GM21717 (cell line): Measurements from ENCODE around the gene TNFRSF13B.
"Not testable (repeated sequence)": the region's sequence is repeated elsewhere in the genome, so short reads cannot be mapped to it uniquely, and the experiment has no call there.

Experiments used
- ATAC-seq: cut with Tn5 transposase; IDR thresholded peaks from one replicate; pipeline ENCODE4 v1.9.1; 2021; ENCODE audit warnings: mild to moderate bottlenecking, moderate library complexity; ENCODE audit not compliant: unreplicated experiment

TNFRSF13B gene

DNA sequence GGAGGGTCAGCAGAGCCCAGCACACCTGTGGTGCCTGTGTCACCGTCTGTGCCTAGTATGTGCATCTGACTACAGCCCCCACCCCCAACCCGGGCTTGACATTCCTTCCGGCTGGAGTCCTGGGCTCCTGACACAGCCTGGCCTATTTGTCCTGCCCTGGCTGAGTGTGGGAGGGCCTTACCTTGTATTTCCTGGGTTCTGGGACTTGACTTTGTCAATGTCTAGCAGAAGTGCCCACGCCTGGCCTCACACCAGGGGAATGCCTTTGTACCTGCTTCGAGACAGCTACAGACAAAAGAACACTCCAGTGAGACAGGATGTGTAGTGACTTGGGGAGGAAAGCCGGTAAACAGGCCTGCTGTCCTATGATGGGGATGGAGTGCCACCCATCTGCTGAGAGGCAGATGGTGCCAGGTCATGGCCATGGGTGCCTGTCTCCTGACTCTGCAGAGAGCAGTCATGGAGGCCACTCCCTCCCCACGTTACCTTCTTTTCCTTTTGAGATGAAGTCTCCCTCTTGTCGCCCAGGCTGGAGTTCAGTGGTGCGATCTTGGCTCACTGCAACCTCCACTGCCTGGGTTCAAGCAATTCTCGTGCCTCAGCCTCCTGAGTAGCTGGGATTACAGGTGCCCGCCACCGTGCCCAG, 42.8 kb downstream of the TNFRSF13B start:
- ATAC-seq = no peak

DNA sequence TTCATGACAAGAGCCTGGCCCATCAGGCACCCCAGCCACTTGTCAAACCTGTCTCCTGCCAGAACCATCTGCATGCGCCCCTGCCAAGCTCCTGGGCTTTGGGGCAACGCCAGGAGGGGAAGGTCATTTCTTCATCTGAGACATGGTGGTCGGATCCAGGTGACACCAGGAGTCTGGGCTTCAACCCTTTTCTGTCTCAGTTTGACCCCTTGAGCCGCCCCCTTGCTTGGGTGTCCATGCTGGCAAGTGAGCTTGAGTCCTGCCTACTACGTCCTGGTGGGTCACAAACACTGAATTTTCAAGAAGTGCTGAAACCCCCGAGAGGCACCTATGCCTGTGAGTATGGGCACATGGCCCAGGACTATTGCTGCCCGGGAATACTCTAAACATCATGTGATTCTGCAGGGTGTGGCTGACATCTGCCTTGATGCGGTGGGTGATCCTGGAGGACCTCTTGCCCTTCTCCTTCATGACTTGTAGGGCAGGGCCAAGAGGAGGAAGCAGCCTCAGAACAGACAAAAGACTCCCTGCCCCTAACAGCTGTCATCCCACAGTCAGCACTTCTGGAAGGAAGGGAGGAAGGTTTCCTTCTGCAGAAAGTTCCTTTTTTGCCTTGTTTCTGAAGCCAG, 43.4 kb downstream of the TNFRSF13B start:
- no peak for ATAC-seq

DNA sequence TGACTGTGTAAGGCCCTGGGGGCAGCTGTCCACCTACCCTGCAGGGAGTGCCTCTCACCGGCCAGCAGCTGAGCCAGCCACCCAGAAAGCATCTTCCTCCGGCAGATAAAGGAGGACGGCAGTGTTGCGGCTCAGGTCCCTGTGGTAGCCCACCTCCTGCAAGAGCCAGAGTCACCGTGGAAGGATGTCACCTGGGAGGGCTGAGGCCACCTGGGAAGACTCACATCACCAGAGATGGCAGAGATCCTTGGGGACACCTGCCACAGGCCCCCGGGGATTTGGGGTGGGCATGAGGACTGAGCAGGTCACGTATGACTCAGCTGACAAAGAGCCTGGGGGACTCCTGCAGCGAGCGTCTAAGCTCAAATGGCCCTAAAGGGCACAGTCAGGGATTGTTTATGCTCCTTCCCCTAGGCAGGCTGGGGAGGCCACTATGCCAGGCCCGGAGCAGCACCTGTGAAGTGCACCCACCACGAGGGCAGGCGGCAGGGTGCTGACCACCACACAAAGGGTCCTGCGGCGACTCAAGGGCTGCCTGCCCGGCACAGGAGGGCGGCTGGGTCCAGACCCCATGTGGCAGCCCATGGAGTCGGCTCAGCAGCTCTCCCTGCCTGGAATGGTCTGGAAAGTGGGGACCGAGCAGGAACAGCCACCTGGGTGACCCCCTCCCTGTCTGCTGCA, 44.1 kb downstream of the TNFRSF13B start:
- ATAC-seq = no peak

DNA sequence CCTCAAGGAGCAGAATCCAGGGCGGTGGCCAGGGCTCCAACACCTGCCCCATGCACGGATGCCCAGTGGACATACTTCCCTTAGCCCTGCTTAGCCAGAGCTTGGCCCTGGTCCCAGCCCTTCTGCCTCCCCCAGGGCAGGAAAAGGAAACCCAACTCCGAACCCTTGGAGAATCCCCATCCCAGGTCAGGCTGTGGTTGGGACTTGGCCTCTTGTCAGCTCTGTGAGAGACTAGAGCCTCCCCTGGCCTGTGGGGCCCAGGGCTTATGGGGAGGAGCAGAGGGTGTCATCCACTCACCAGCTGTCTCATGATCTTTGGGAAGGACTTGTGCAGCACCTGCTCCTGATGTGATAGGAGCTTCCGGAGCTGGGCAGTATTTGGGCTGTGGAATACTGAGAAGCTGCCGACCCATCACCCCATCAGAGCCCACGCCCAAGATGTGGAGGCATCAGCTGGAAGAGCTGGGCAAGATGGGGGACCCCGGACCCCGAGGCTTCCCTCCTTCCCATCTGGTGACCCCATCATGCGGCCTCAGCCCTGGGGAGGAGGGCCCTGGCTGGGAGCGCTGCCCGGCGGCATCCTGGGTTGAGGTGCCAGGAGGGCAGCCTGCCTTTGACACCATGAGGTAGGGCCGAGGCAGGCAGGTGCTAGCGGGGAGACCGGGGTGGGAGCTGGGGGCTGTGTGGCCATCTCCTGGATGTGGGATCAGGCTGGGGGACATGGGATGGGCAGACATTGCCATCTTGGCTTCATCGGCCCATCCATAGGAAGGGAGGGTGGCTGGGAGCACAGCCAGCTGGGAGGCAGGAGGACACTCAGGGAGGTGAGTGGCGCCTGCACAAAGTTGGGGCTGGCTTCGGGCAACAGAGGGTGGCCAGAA, 45.1 kb downstream of the TNFRSF13B start:
- no peak for ATAC-seq

- ATAC-seq = no peak
These were observed 45.8 kb downstream of the TNFRSF13B start for GRCh38 chr17:16926061-16926511.

GRCh38 chr17:16925461-16926060, 46.4 kb downstream of the TNFRSF13B start:
- no peak for ATAC-seq

GRCh38 chr17:16924696-16925440, 47.0 kb downstream of the TNFRSF13B start:
- no peak for ATAC-seq

DNA sequence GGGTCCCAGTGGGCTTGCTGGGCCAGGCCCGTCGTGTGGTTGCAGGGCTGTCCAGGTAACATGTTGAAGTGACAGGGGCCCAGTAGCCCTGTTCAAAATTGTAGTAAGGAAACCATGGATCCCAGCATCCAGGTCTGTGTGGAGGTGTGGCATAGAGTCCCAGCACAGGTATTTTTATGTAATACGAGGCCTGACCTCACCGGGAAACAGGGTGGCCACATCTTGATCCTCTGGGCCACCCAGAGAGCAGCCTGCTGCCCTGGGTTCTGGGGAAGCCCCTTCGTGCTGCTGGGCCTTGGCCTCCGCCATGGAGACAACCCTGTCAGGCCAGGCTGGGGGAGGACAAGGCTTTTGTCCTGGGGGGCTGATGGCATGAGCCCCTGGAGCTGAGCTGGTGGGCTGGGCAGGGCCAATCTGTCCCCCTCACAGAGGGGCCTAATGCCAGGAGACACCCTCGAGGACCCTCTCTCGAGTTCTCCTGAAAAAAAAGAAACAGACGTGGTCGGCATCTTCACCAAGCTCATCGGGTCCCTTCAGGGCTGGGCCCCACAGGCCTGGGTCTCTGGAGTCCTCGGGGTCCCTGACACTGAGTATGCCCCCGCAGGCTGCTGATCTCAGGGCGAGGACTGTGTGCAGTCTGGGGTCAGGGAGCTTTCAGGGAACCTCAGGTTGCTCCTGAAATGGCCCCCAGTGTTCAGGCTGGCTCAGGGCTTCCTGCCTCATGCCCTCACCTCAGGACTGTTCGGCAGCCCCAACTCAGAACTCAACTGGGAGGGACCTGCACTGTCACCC, 47.8 kb downstream of the TNFRSF13B start:
- no peak for ATAC-seq

GRCh38 chr17:16923097-16923903, 48.6 kb downstream of the TNFRSF13B start:
- ATAC-seq = no peak

DNA sequence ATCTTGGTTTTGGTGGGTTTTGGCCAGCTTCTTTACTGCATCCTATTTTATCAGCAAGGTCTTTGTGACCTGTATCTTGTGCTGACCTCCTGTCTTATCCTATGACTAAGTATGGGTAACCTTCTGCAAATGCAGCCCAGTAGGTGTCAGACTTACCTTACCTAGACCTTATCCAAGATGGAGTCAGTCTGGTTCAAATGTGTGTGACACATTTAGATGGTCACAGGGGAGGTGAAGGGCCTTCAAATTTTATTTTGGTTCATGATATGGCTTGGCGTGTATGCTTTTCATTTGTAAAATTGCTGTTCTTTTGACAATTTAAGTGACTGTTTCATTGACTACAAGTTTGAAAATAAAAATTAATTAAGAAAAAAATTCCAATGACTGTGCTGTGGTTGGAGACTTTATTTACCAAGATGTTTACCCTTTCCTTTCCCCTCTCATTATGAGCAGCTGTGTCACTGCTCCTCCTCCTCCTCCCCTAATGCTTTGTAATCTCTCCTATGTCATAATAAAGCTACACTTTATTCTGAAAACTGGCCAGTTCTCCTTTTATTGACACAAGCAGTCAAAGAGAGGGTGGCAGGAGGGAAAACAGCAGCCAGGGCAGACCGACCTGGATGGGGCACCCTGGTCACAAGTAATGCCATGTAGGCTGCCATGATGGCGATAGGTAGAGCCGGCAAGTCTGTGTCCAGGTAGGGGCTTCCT, 49.4 kb downstream of the TNFRSF13B start:
- no peak for ATAC-seq

DNA sequence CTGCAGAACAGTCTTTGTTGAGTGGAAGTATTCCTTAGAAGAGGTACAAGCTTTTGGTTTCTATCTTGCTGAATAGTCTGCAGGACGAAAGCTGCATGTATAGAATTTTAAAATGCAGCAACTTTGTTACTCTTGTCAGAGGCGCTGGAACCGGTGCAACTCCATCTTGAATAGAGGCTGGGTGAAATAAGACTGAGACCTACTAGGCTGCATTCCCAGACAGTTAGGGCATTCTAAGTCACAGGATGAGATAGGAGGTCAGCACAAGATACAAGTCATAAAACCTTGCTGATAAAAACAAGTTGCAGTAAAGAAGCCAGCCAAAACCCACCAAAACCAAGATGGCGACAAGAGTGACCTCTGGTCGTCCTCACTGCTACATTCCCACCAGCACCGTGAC, 50.5 kb downstream of the TNFRSF13B start:
- not testable (repeated sequence) for ATAC-seq

DNA sequence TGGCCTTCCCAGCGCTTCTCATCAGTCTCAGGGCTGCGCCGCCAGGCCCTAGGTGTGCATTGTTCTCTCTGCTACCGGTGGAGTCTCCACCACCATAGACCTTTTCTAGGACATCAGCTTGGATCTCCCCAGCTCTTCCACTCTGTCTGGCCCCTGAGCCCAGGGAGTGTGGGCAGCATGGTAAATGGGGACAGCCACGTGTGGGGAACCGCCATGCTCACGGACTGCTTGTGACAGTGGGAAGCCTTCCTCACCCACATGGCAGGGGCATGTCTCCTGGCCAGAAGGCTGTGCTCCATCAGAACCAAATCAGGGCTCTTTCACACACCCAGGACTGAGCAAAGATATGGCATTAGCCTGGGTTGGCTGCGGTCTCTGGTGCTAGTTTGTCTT, 51.3 kb downstream of the TNFRSF13B start:
- no peak for ATAC-seq

DNA sequence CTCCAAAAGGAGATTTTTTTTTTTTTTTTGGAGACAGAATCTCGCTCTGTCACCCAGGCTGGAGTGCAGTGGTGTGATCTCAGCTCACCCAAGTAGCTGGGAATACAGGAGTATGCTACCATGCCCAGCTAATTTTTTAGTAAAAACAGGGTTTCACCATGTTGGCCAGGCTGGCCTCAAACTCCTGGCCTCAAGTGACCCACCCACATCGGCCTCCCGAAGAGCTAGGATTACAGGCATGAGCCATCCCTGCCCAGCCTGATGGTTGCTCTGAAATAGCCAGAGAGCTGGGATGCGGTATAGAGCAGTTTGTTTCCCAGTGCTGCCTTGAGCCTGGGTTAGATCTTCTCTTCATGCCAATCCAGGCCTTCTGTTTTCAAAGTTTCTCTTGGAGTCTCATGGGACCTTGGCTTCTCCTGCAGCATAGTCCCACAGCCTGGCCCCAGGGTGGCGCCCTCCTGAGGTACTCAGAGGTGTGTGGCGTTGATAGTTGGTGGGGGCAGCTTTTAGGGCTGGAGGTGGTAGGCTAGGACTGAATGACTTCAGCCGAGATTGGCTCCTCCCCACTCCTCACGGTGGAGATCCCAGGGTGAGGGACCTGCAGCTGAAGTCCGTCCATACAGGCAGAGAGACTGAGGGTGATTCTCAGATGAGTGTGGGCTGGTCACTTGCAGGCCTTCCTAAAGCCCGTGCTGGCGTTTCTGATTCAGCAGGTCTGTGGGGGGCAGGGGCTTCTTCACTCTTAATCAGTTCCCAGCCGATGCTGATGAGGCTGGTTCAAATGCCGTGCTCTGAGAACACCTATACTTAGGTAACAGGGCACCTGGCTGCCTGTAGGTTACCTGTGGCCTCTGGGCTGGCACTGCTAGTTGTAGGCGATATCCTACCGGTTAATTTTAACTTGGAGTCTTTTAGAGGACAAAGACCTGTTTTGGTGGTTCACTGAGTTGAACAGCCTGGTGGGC, 52.0 kb downstream of the TNFRSF13B start:
- ATAC-seq = no peak

GRCh38 chr17:16918443-16918842, 53.5 kb downstream of the TNFRSF13B start:
- no peak for ATAC-seq

DNA sequence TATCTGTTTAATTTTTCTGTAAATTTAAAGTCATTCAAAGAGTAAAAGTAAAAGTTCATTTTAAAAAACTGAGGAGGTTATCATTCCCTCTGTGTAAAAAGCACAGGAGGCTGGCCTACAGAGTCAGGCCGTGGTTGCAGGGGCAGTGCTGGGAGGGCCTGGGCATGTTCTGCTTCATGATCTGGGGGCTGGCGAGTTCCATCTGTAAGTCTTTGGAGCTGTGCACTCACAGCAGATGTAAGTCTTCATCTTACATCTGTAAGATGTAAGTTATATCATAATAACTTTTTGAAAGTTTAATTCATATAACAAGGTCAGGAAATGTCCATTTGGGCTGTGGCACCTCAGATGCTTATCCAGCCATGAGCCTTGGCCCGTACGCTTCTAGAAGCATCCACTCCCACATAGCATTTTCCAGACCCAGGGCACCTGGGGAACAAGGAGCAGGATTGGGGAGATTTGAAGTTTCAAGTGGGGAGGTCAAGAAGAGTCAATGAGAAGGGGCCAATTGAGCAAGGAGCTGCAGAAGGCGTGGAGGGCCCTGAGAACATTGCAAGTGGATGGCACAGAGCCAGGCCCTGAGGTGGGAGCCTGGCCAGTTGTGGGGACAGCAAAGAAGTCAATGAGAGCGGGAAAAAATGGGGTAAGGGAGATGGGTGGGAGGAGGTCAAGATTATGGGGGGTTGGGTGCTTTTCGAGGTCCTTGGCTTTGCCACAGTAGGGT, 54.1 kb downstream of the TNFRSF13B start:
- no peak for ATAC-seq

- no peak for ATAC-seq
These were observed 55.4 kb downstream of the TNFRSF13B start for GRCh38 chr17:16916557-16916920.
